HG03354 (cell line): Measurements from ENCODE around the gene ZDHHC14.
A peak's percentile ranks its signal among the peaks of the same experiment; 100 is the strongest.

Experiments
- ATAC-seq: cut with Tn5 transposase; IDR thresholded peaks from one replicate; pipeline ENCODE4 v1.9.1; 2021; ENCODE audit warnings: mild to moderate bottlenecking; ENCODE audit not compliant: unreplicated experiment, poor library complexity, severe bottlenecking

ZDHHC14 gene

DNA sequence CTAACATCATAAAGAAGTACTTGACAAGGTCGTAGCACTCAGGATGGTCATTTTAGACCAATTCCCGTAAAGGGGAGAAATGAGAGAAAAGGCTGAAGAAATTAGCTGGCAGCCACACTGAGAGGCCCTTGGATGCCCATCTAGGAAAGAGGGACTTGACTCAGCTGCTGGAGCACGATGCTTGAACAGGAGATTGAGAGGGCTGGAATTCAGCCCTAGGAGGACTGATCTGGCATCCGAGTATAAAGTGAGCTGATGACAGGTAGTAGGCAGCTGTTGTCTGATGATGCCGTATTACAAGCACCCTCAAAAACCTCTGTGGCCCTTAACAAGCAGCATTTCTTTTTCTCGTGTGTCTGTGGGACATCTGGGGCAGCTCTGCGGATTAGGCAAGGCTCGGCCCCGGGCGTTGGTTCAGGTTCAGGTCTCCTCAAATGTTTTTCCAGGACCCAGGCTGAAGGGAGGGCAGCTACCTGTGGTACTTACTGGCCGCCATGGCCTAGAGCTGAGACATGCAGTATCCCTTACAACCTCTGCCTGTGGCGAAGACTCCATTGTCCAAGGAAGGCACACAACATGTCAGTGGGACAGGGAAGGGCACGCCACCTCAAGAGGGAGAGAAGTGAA is 222.4 kb downstream of the ZDHHC14 start:
- no peak for ATAC-seq

DNA sequence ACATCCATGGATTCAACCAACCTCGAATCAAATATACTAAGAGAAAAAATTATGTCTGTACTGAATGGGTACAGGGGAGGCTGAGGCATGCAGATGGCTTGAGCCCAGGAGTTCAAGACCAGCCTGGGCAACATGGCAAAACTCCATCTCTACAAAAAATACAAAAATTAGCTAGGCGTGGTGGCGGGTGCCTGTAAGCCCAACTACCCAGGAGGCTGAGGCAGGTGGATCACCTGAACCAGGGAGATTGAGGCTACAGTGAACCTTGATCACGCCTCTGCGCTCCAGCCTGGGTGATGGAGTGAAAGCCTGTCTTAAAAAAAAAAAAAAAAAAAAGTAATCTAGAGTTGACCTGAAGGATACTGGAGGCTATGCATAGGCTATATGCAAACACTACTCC is 223.0 kb downstream of the ZDHHC14 start:
- no peak for ATAC-seq

DNA sequence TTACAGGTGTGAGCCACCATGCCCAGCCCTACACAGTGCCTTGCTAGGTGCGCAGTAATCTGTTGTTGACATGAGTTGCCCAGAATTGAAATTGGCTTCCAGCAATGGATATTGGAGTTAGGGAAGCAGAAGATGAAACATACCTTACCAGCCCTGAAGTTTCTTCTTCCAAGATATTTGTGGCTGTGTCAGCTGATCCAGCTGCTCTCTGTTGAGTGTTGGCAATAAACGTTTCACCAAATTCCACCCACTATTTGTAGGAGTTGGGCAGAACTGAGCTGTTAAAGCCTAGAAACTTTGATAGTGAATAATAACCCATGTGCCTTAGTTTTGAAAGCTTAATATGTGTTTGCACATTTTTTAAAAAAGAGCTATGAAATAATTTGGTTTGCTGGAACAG is 223.8 kb downstream of the ZDHHC14 start:
- no peak for ATAC-seq

DNA sequence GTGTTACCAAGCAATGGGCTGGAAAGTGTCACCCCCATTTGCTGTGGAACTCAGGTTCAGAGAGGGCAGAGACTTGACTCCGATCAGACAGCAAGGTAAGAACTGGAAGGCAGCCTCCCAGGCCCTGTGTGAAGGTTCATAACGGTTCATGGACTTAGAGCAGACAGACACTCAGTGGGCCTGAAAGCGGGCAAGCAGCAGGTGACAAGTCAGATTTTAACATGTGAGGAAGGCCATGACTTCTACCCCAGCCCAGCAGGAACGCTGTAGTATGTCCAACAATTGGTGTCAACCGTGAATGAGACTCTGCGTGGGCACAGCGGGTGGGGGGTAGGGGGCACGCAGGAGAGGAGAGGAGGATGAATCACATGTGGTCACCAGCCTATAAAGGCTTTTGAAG is 224.5 kb downstream of the ZDHHC14 start:
- ATAC-seq: no peak

DNA sequence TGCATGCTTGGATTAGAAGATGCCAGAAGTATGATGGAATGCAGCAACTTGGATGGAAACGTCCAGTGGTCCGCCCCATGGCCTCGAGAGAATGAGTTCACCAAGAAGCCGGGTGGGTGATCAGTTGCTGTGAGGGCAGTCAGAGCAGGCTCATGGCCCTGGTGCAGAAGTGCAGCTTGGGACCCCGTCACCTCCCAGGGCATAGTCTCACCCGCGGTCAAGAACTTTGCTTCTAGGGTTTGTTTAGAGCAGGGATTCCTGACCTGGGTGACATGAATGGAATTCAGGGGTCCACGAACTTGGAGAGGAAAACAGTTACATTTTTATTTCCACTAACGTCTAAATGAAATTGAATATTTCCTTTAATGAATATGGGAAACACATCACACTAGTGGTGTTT is 225.5 kb downstream of the ZDHHC14 start:
- no peak for ATAC-seq

DNA sequence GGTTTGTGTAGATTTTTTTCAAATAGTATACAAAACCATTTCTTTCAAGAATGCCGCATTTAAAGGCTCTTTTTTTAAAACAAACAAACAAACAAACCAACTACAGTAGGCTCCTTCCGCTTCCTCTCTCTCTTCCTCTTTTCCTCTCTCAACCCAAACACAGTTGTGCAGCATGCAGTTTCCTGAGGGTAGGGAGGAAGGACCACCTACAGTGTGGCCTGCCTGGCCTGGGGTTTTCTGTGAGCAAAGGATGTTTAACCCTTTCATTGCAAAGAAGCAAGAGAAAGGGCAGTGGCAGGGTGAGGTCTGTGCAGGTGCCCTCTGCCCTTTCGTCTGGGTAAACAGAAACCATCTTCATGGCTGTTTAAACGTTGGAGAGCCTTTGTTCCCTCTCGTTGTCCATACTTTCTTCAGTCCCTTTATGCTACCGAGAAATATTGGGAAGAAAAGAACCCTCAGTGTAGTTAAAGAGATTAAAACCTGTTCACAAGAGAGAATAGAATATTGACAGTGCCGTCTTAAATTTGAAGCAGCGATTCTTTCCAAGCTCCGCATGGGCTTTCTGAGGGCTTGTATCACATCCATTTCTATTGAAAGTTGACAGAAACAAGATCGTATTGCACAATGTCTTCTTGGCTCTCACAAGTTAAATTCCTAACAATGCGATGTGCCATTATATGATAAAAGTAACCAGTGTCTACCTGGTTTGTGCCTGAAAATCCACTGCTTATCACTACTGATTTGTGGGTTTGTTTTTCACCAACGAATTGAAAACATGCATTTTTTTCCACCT is 226.5 kb downstream of the ZDHHC14 start:
- peak; percentile 92 for ATAC-seq

DNA sequence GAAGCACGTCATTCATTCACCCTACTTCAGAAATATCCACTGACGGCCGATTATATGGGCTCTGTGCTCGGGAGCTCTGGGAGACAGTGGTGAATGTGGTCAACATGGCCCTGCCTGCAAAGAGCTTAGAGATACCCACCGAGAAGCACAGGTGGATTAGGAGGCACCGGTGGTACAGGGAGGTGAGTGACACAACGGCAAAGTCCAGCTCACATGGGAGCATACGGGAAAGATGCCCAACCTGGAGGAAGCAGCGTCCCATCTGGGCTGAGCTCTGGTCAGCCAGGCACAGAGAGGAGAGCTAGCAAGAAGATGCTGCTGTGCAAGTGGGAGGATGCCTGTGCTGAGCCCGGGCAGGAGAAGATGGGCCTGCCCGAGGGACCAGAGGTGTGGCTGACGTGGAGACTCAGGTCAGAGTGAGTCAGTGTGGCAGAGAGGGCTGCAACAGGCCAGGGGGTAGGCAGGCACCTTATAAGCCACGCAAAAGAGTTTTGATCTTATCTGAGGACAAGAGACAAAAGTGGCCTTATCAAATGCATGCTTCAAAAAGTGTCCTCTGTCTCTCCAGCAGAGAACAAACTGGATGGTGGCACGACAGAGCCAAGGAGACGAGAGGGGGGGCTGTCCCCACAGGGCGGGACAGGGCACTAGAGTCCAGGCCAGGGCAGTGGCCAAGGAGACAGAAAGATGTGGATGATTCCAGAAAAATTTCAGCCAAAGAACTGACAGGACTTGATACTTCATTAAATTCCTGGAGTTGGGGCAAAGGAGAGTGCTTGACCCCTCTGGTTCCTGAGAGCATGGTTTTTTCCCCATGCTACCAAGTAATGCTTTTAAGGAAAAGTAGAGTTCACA is 227.5 kb downstream of the ZDHHC14 start:
- no peak for ATAC-seq

DNA sequence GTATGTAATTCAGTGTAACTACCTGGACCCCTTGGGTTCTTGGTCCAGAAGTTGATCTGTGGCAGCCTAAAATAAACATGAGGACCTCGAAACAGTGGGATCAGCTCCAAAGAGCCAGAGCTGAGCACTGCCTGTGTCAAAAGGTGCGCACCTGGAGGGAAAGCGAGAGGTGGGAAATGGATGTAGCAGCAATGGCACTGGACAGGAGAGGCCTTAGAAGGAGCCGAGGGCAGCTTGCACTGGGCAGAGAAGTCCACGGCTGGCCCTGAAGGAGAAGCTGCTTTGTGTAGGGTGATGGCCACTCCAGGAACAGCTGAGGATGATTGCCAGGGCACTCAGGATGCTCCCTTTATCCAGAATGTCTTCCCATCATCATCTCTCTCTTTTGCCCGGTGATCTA is 228.1 kb downstream of the ZDHHC14 start:
- no peak for ATAC-seq

DNA sequence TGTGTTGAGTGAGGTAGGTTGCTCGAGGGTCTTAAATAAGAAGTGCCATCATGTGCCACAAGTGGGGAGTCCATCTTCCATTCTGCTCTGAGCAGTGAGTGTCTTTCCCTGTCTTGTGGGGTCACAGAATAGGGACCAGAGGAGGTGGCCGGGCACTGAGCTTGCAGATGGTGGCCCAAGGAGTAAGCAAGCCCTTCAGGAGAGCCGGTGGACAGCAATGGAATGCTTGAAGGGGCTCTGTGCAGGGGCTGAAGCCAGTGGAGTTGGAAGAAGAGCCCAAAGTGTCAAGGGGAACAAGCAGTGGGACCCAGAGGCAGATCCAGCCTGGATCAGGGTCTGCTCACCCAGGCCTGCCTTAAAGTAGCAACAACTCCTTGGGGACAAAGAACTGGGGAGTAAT is 228.6 kb downstream of the ZDHHC14 start:
- ATAC-seq: no peak

DNA sequence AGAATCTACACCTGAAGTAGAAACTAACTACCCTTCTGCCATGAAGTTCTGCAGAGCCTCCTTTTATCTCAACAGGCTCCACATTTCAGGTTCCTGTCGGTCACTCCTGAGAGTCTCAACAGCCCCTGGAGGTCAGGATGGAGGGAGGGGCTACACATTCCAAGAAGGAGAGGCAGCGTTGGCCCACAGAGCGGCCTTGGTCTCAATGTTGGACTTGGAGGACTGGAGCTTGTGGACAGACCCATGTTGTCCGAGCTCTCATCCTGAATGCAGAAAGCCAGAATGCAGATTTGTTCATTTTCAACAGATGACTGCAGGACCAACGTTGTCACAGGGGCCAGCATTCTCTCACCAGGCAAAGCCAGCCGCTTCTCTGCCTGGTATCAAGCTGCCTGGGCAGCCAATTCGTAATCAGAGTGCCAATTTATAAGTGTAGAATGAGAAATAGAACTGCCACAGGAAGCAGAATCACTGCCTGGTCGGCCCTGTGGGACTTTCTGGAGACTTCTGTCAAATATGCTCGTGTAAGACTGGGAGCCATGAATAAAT is 229.5 kb downstream of the ZDHHC14 start:
- ATAC-seq: no peak

DNA sequence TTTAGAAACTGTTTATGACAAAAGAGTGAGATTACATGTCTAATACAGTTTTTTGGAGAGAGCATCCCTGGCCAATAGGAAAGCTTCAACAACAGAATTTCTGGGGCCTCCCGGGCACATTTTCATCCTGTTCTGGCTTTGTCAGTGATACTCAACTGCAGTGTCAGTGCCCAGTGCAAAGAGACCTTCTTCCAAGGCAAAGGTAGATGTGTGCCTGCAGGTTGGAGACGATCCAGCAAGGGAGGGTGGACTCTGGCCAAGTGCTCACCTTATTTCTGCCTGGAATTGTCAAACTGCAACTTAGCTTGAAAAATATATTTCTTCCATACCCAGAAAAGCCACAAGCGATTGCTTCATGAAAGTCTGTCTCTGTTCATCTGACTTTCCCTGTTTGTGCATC is 230.4 kb downstream of the ZDHHC14 start:
- no peak for ATAC-seq

DNA sequence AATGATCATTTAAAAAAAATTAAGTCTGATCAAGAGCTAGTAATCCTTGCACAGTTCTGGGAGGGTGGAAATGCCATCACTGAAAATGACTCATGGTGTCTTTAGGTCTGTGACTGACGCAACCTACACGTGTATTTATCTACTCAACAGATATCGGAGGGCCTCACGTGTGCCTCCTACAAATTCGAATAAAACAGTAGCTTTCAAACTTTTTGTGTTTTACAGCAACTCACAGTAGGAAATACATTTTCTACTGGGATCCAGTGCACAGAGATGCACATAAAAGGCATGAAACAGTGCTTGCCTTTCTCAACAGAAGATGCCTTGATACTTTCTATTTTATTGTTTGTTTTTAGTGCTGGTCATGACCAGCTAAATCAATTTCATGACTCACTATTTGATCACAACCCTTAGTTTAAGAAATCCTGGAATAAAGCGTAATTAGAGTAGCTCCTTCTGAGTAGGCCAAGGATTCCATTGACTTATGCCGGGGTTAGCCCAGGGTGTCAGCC is 232.1 kb downstream of the ZDHHC14 start:
- no peak for ATAC-seq

DNA sequence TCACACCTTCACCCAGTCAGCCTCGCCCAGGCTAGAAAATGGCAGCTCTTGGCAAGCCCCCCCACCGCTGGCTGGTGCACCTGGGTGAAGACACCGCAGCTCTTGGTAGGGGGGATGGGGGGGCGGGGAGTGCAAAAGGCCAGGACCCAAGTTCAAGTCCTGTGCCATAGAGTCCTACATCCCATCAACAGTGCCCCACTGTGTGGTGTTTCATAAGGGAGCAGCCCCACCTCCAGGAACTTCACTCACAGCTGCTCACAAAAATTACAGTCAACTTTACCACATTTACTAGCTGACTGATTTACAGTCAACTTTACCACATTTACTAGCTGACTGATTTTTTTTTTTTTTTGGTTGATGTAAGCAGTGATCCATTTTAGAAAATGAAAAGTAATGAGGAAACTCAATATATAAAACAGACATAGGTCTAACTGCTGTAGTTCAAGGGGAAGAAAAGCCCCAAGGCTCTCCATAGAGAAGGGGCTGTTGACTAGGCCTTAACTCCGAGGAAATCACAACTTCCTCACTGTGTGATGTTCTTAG is 233.1 kb downstream of the ZDHHC14 start:
- peak; percentile 87 for ATAC-seq

DNA sequence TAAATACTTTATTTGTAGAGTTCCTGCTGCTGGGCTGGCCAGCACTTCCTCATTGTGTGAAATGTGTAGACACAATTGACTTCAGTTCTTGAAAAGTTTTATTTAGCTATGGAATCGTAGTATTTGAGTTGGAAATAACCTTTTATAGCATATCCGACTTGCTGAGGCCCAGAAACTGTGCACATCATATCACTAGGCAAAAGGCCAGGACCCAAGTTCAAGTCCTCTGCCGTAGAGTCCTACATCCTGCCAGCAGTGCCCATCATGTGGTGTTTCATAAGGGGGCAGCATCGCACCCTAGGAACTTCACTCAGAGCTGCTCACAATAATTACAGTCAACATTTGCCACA is 234.4 kb downstream of the ZDHHC14 start:
- ATAC-seq: no peak

DNA sequence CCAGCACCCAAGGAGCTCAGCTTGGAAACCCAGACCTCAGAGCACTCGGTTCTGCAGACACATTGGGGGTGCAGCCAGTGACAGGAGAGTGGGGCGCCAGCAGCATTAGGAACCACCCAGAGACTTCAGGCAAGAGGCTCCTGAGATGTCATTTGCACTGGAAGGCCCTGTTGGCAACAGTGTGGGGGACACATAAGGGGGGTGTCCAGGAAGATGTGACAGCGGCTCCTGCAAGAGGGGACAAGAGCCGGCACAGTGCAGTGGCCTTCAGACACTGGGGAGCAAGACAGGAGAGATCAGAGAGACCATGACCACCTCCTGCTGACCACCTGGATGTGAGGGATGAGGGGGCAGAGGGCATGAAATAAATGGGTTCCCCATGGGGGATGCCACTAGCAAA is 235.0 kb downstream of the ZDHHC14 start:
- ATAC-seq: no peak

DNA sequence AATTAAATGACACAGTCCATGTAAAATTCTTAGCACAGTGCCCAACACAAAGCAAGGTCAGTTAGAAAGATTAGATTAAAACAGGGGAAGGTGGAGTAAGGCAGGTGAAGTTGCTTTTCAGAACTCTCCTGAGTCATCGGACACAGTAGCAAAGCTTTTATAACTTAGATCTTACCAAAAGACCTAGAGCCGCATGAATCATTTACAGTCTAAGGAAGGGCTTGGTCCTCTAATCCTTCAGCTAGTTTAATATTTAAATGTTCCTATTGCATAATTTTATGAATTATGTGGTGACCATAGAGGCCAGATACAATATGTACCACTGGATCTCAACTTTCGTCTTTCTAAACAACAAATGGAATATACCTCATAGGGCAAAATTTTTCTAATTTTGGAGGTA is 240.0 kb downstream of the ZDHHC14 start:
- no peak for ATAC-seq

DNA sequence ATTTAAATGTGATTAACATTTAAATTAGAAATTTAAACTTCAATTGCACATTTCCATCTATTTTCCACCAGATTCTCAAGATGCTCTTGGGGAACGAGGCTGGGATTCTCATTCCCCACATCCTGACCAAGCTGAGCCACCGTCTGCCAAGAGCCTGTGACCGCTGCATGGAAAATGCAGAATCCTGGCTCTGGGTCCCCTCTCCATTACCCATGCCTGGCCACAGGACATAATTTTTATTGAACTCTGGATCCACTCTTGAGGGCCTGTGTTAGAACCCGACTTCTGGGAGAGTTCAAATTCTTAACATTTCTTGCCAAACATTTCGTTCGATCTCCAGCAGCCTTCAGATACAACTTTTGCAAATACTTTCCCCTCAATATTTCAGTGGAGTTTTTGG is 240.4 kb downstream of the ZDHHC14 start:
- no peak for ATAC-seq

DNA sequence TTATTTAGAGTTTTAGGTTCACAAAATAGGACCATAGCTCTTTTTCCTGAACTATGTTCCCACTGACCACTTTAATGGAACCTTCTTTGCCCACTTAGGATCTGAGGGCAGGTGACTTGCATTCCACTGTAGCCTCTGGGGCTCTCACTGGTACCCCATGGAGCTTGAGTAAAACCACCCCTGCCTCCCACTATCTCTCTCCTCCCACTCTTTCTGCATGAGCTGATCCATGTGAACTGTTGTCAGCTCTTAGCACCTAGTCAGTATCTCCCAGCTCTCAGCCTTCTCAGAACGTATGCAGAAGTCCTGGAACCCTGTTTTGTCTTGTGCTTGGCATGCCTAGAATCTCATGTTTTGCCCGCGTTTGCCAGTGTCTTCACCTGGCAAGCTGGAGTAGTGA is 241.4 kb downstream of the ZDHHC14 start:
- ATAC-seq: no peak

DNA sequence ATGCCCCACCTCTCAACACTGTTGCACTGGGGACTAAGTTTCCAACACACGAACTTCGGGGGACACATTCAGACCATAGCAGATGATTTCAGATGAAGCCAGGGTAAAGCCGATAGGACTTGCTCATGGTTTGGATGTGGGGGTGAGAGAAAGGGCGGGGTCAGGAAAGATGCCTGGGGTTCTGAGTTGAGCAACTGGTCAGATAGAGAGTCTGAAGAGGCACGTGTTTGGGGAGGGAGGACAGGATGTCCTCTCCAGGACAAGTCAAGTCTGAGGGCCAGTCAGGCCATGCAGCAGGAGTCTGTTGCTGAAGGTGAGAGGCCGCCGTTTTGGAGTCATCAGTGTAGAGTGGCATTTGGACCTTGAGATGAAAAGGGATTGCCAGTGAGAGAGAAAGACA is 244.1 kb downstream of the ZDHHC14 start:
- no peak for ATAC-seq

DNA sequence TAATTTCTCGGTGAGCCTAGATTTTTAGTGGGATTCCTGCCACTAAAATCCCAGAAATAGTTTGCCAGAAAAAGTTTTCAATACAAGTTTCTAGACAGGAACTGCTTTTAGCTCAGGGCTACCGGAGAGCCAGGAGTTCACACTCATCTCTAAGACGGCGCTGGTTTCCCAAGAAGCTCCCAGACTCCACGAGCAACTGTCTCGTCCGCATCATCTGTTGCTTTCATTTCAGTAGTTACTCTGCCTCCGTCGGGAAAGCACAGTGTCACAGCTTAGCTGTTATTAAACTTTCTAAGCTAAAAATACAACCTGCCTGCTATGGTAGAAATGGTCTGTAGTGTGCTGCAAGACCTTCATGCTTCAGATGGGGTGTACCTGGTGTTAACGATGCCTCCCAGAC is 244.8 kb downstream of the ZDHHC14 start:
- ATAC-seq: no peak
